Naive B cell (primary cell): ENCODE data around the gene ZNF853. TPM values are rescaled to one million over a fixed set of nuclear protein-coding genes. Genes with fewer than 3 reads are reported as not detected.
"Not testable (repeated sequence)": the region's sequence is repeated elsewhere in the genome, so short reads cannot be mapped to it uniquely, and the experiment has no call there.

Experiments used
- ATAC-seq, 2 donors: fragments of 150-1000 bp; cut with Tn5 transposase; 2 replicates each; pipeline ENCODE4 v1.10.0; 2021; ENCODE audit warnings: low read depth in 2 of 2, mild to moderate bottlenecking in 2 of 2, moderate library complexity in 2 of 2
- DNase-seq: peaks from one replicate; pipeline ENCODE4 v3.0.0; 2022
- H3K27ac Mint-ChIP-seq, 6 donors: one replicate each; pipeline ENCODE4 v1.8.0; 2020 to 2022; ENCODE audit warnings: mild to moderate bottlenecking in 6 of 6, mixed read lengths in 6 of 6, moderate library complexity in 5 of 6, inconsistent platforms in 2 of 6
- H3K27me3 Mint-ChIP-seq, 3 donors: one replicate each; pipeline ENCODE4 v1.8.0; 2021 to 2022; ENCODE audit warnings: mixed read lengths in 3 of 3, mild to moderate bottlenecking in 1 of 3
- H3K36me3 Mint-ChIP-seq, 2 donors: one replicate each; pipeline ENCODE4 v1.8.0; 2020 to 2022; ENCODE audit warnings: mixed read lengths in 2 of 2, inconsistent platforms in 1 of 2, mild to moderate bottlenecking in 1 of 2
- H3K4me1 Mint-ChIP-seq, 3 donors: one replicate each; pipeline ENCODE4 v1.8.0; 2020 to 2022; ENCODE audit warnings: mixed read lengths in 3 of 3, inconsistent platforms in 1 of 3, mild to moderate bottlenecking in 1 of 3, moderate library complexity in 1 of 3
- H3K4me3 Mint-ChIP-seq, 8 donors: one replicate each; pipeline ENCODE4 v1.8.0; 2020 to 2022; ENCODE audit warnings: mild to moderate bottlenecking in 8 of 8, mixed read lengths in 8 of 8, moderate library complexity in 8 of 8, inconsistent platforms in 2 of 8
- H3K9me3 Mint-ChIP-seq, 7 donors: one replicate each; pipeline ENCODE4 v1.8.0; 2020 to 2022; ENCODE audit warnings: mixed read lengths in 7 of 7, mild to moderate bottlenecking in 5 of 7, inconsistent platforms in 2 of 7, moderate library complexity in 1 of 7
- polyA plus RNA-seq, 6 donors: library from polyadenylated mRNA; unstranded; fragments of 300-500 nt; fragmentation: Illumina TruSeq; gene quantifications; one replicate each; pipeline ENCODE4 v1.2.3, GENCODE V29; 2021; ENCODE audit warnings: low read depth in 6 of 6

The ZNF853 gene
- polyA plus RNA-seq, 6 donors from 2014 or later = 1.1 to 4.0 (median 1.7) TPM

GRCh38 chr7:6585746-6586432 lies 29.5 kb upstream of the ZNF853 start:
- peaks cover 6 to 19% of the 10 kb centered on the region in 2 donors for H3K36me3 Mint-ChIP-seq
- H3K27ac Mint-ChIP-seq, H3K9me3 Mint-ChIP-seq, DNase-seq, ATAC-seq, H3K27me3 Mint-ChIP-seq: not testable (repeated sequence)
- H3K4me1 Mint-ChIP-seq = peaks cover 19 to 28% (median 21%) of the 10 kb centered on the region in 3 donors
- H3K4me3 Mint-ChIP-seq = peak overlapping the region in 2 of 8 donors; percentile 11 to 23

- Mint-ChIP-seq H3K4me1 (peaks cover 15 to 18% (median 15%) of the 10 kb centered on the region in 3 donors), H3K27ac (peak overlapping the region in 5 of 6 donors; percentile 47 to 95 (median 60)), H3K9me3 (no peaks in the 10 kb centered on the region), H3K36me3 (peaks cover 5 to 6% of the 10 kb centered on the region in 2 donors), H3K27me3 (no peaks in the 10 kb centered on the region), H3K4me3 (peak overlapping the region in 6 of 8 donors; percentile 35 to 87 (median 62))
- ATAC-seq = no peak
- no peak for DNase-seq
Measured at GRCh38 chr7:6588566-6588965, 26.8 kb upstream of the ZNF853 start.

GRCh38 chr7:6589151-6589828 lies 26.1 kb upstream of the ZNF853 start:
- Mint-ChIP-seq H3K27ac (peak overlapping the region in 5 of 6 donors; percentile 80 to 98 (median 96)), H3K4me3 (peak overlapping the region; percentile 63 to 87 (median 80))
- ATAC-seq = no peak

GRCh38 chr7:6589829-6590644 lies 25.4 kb upstream of the ZNF853 start, which contains the start of gene INTS15:
Gene INTS15 (plus strand): TSS chr7:6590021. CDS start chr7:6590284, 263 bp downstream.
- peaks cover 2% of the 10 kb centered on the region in 2 donors for H3K36me3 Mint-ChIP-seq
- peak; percentile 89 for DNase-seq
- ATAC-seq = peak; percentile 86 to 87

More at GRCh38 chr7:6589151-6589828, 26.1 kb upstream of the ZNF853 start:
- no peak for DNase-seq
- H3K27me3 Mint-ChIP-seq = no peaks in the 10 kb centered on the region
- no peaks in the 10 kb centered on the region for H3K9me3 Mint-ChIP-seq
- H3K36me3 Mint-ChIP-seq = peaks cover 5 to 6% of the 10 kb centered on the region in 2 donors
- peaks cover 15 to 22% (median 15%) of the 10 kb centered on the region in 3 donors for H3K4me1 Mint-ChIP-seq

GRCh38 chr7:6590645-6591110 lies 24.7 kb upstream of the ZNF853 start:
- H3K9me3 Mint-ChIP-seq = no peaks in the 10 kb centered on the region
- H3K36me3 Mint-ChIP-seq = peaks cover 0 to 4% of the 10 kb centered on the region in 2 donors
- no peaks in the 10 kb centered on the region for H3K27me3 Mint-ChIP-seq

More at GRCh38 chr7:6589829-6590644, 25.4 kb upstream of the ZNF853 start, which contains the start of gene INTS15:
- Mint-ChIP-seq H3K27me3 (no peaks in the 10 kb centered on the region), H3K27ac (peak within 1 kb of the TSS; percentile 90 to 98 (median 95)), H3K9me3 (no peaks in the 10 kb centered on the region), H3K4me1 (peaks cover 15 to 22% (median 15%) of the 10 kb centered on the region in 3 donors), H3K4me3 (peak within 1 kb of the TSS; percentile 85 to 97 (median 88))

GRCh38 chr7:6600093-6600492 lies 15.3 kb upstream of the ZNF853 start:
- no peaks in the 10 kb centered on the region for H3K9me3 Mint-ChIP-seq
- ATAC-seq = no peak
- H3K36me3 Mint-ChIP-seq = peaks cover 0 to 5% of the 10 kb centered on the region in 2 donors
- peaks cover 8 to 15% (median 11%) of the 10 kb centered on the region in 3 donors for H3K4me1 Mint-ChIP-seq
- no peak for DNase-seq
- H3K4me3 Mint-ChIP-seq = no peak overlapping the region
- no peaks in the 10 kb centered on the region for H3K27me3 Mint-ChIP-seq
- no peak overlapping the region for H3K27ac Mint-ChIP-seq

More at GRCh38 chr7:6590645-6591110, 24.7 kb upstream of the ZNF853 start:
- DNase-seq (no peak), ATAC-seq (no peak)
- Mint-ChIP-seq H3K4me3 (peak overlapping the region; percentile 85 to 97 (median 88)), H3K4me1 (peaks cover 15 to 22% (median 15%) of the 10 kb centered on the region in 3 donors), H3K27ac (peak overlapping the region; percentile 82 to 94 (median 90))

- no peaks in the 10 kb centered on the region for H3K27me3 Mint-ChIP-seq
- H3K9me3 Mint-ChIP-seq = no peaks in the 10 kb centered on the region
Measured at GRCh38 chr7:6604458-6604857, 11.0 kb upstream of the ZNF853 start.

GRCh38 chr7:6606866-6607583 lies 8.4 kb upstream of the ZNF853 start:
- DNase-seq (no peak), ATAC-seq (no peak)
- no peaks in the 10 kb centered on the region for H3K9me3 Mint-ChIP-seq
- H3K4me3 Mint-ChIP-seq = no peak overlapping the region
- peaks cover 0 to 6% of the 10 kb centered on the region in 2 donors for H3K36me3 Mint-ChIP-seq
- H3K4me1 Mint-ChIP-seq = peaks cover 10 to 14% (median 12%) of the 10 kb centered on the region in 3 donors
- no peak overlapping the region for H3K27ac Mint-ChIP-seq
- H3K27me3 Mint-ChIP-seq = no peaks in the 10 kb centered on the region

More at GRCh38 chr7:6604458-6604857, 11.0 kb upstream of the ZNF853 start:
- Mint-ChIP-seq H3K27ac (peak overlapping the region in 1 of 6 donors; percentile 69), H3K36me3 (peaks cover 0 to 6% of the 10 kb centered on the region in 2 donors), H3K4me1 (peaks cover 8 to 13% (median 10%) of the 10 kb centered on the region in 3 donors), H3K4me3 (no peak overlapping the region)
- DNase-seq (no peak), ATAC-seq (no peak)

GRCh38 chr7:6607651-6608051 lies 7.8 kb upstream of the ZNF853 start:
- Mint-ChIP-seq H3K27ac (no peak overlapping the region), H3K4me3 (no peak overlapping the region), H3K4me1 (peaks cover 4 to 8% (median 8%) of the 10 kb centered on the region in 3 donors), H3K36me3 (peaks cover 0 to 6% of the 10 kb centered on the region in 2 donors), H3K9me3 (no peaks in the 10 kb centered on the region), H3K27me3 (no peaks in the 10 kb centered on the region)
- no peak for DNase-seq
- no peak for ATAC-seq

GRCh38 chr7:6608081-6608480 lies 7.3 kb upstream of the ZNF853 start:
- peaks cover 4 to 8% (median 7%) of the 10 kb centered on the region in 3 donors for H3K4me1 Mint-ChIP-seq
- no peak overlapping the region for H3K4me3 Mint-ChIP-seq
- no peaks in the 10 kb centered on the region for H3K27me3 Mint-ChIP-seq
- H3K9me3 Mint-ChIP-seq = no peaks in the 10 kb centered on the region
- H3K27ac Mint-ChIP-seq = no peak overlapping the region
- DNase-seq = no peak
- peaks cover 0 to 6% of the 10 kb centered on the region in 2 donors for H3K36me3 Mint-ChIP-seq
- ATAC-seq = no peak

- Mint-ChIP-seq H3K36me3 (peaks cover 0 to 6% of the 10 kb centered on the region in 2 donors), H3K27ac (no peak overlapping the region), H3K4me1 (peaks cover 4 to 8% (median 7%) of the 10 kb centered on the region in 3 donors), H3K9me3 (no peaks in the 10 kb centered on the region), H3K4me3 (peak overlapping the region in 1 of 8 donors; percentile 69), H3K27me3 (no peaks in the 10 kb centered on the region)
- no peak for DNase-seq
- no peak for ATAC-seq
Measured at GRCh38 chr7:6608794-6609193, 6.6 kb upstream of the ZNF853 start.

GRCh38 chr7:6612819-6613218 lies 2.6 kb upstream of the ZNF853 start:
- ATAC-seq = no peak
- H3K36me3 Mint-ChIP-seq = no peaks in the 10 kb centered on the region
- peak overlapping the region in 1 of 6 donors; percentile 52 for H3K27ac Mint-ChIP-seq
- H3K4me3 Mint-ChIP-seq = peak overlapping the region in 2 of 8 donors; percentile 53 to 60
- peaks cover 12 to 24% (median 16%) of the 10 kb centered on the region in 3 donors for H3K4me1 Mint-ChIP-seq
- no peak for DNase-seq
- H3K9me3 Mint-ChIP-seq = no peaks in the 10 kb centered on the region
- H3K27me3 Mint-ChIP-seq = no peaks in the 10 kb centered on the region
